Sigmoid colon (tissue), 4 donors: ENCODE measurements around the gene WRAP73.

ENCODE experiments used
- EP300 ChIP-seq, 4 donors: sonication (generic); formaldehyde crosslinking; IDR thresholded peaks; one replicate each; pipeline ENCODE4 v1.6.1; 2017; ENCODE audit warnings: antibody characterized with exemption in 4 of 4
- TF ChIP-seq, protein P1 (sequence below), 4 experiments: fragments of 450-650 bp in 3 of 4; fragments of 200-600 bp in 1 of 4; IDR thresholded peaks; one replicate each; pipeline ENCODE4 v1.5.1; 2016 to 2019; ENCODE audit warnings: antibody characterized with exemption in 4 of 4, mild to moderate bottlenecking in 3 of 4, moderate library complexity in 2 of 4

DNA sequence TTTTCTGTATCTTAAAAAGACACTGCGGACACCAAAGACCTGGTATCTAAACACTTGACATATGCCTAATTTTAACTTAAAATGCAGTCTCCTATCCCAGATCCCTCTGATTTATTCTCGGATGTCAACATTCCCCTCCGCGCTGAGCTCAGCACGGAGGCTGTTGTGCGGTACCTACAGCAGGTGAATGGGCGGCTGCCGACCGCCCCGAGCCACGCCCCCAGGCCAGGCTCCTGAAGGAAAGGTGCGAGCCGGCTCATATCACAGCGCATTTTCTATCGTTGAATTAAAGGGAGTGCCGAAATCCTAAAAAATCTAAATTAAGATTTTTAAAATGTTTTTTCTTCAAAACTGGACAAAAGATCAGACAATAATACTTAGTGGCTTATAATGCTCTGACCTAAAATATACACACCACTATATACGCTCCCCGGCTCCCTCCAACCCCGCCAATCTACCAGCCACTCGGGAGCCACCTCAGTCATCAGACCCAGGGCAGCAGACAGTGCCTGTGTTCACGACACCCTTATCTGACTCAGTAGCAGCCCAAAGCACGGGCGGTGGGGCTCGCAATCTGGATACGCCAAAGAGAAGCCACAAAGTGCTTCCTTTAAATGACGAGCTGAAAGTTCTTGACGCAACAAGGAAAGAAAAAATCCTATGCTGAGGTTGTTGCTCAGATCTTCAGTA lies 4.1 kb downstream of the WRAP73 start:
- TF ChIP-seq, protein P1, sequence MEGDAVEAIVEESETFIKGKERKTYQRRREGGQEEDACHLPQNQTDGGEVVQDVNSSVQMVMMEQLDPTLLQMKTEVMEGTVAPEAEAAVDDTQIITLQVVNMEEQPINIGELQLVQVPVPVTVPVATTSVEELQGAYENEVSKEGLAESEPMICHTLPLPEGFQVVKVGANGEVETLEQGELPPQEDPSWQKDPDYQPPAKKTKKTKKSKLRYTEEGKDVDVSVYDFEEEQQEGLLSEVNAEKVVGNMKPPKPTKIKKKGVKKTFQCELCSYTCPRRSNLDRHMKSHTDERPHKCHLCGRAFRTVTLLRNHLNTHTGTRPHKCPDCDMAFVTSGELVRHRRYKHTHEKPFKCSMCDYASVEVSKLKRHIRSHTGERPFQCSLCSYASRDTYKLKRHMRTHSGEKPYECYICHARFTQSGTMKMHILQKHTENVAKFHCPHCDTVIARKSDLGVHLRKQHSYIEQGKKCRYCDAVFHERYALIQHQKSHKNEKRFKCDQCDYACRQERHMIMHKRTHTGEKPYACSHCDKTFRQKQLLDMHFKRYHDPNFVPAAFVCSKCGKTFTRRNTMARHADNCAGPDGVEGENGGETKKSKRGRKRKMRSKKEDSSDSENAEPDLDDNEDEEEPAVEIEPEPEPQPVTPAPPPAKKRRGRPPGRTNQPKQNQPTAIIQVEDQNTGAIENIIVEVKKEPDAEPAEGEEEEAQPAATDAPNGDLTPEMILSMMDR (IDR thresholded peaks at IDR 0.05) = no peak
- no peak for TF ChIP-seq EP300 (IDR thresholded peaks at IDR 0.05)
